IMR-90 (cell line): Measurements from ENCODE around the gene CCR6.
"Not testable (repeated sequence)": the region's sequence is repeated elsewhere in the genome, so short reads cannot be mapped to it uniquely, and the experiment has no call there.

Experiments used
- BHLHE40 ChIP-seq: fragments of 150-350 bp; IDR thresholded peaks from 2 replicates; pipeline ENCODE4 v1.6.1; 2016; ENCODE audit warnings: mild to moderate bottlenecking, low read depth, low read length
- CEBPB ChIP-seq: IDR thresholded peaks from 2 replicates; pipeline ENCODE4 v1.6.1; 2012; ENCODE audit warnings: low read depth, low read length, improper control_type of control experiment
- FOS ChIP-seq: fragments of 150-350 bp; IDR thresholded peaks from 2 replicates; pipeline ENCODE4 v1.6.1; 2016; ENCODE audit warnings: low read depth, low read length
- MAFK ChIP-seq: IDR thresholded peaks from 2 replicates; pipeline ENCODE4 v1.6.1; 2012; ENCODE audit warnings: low read depth, low read length, improper control_type of control experiment
- MXI1 ChIP-seq: IDR thresholded peaks from 2 replicates; pipeline ENCODE4 v1.6.1; 2012; ENCODE audit warnings: low read depth, mild to moderate bottlenecking, low read length, moderate library complexity, borderline replicate concordance
- POLR2A ChIP-seq: IDR thresholded peaks from 2 replicates; pipeline ENCODE4 v1.6.1; 2012; ENCODE audit warnings: mild to moderate bottlenecking, low read depth, low read length
- RAD21 ChIP-seq: IDR thresholded peaks from 2 replicates; pipeline ENCODE4 v1.6.1; 2012; ENCODE audit warnings: low read length, improper control_type of control experiment
- RFX5 ChIP-seq: IDR thresholded peaks from 2 replicates; pipeline ENCODE4 v1.8.0; 2012; ENCODE audit warnings: low read depth, mild to moderate bottlenecking, low read length, moderate library complexity
- SMC3 ChIP-seq: fragments of 150-350 bp; IDR thresholded peaks from 2 replicates; pipeline ENCODE4 v1.6.1; 2016; ENCODE audit warnings: low read depth, mild to moderate bottlenecking, antibody characterized with exemption, low read length, moderate library complexity
- TF ChIP-seq, protein P1 (sequence below): conservative IDR thresholded peaks from 2 replicates; pipeline ENCODE4 v1.5.1; 2012; ENCODE audit warnings: mild to moderate bottlenecking, low read depth, low read length, improper control_type of control experiment
- TF ChIP-seq, protein P2 (sequence below): fragments of 150-350 bp; IDR thresholded peaks from 2 replicates; pipeline ENCODE4 v1.6.1; 2016; ENCODE audit warnings: low read depth, mild to moderate bottlenecking, low read length, moderate library complexity, borderline replicate concordance
- TF ChIP-seq, protein P3 (sequence below): fragments of 150-350 bp; IDR thresholded peaks from 2 replicates; pipeline ENCODE4 v1.6.1; 2017; ENCODE audit warnings: mild to moderate bottlenecking, antibody characterized with exemption, low read length, low read depth

DNA sequence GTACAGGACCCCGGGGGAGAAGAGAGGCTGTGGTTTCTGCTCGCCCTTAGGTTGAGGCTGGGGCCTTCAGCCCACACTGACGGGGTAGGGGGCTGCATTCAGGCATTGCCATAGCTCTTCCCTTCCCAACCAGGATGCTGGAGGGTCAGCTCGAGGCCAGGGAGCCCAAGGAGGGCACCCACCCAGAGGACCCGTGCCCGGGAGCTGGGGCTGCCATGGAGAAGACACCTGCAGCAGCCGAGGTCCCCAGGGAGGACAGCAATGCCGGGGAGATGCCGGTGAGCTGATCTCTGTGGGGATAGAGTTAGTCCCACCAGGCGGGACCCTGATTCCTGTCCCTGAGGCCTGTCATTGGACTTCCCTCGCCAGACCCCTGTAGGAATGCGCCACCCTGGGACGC, 49.1 kb downstream of the CCR6 start:
- not testable (repeated sequence) for TF ChIP-seq POLR2A, RFX5, FOS, BHLHE40, MXI1, RAD21, CEBPB, SMC3, MAFK
- TF ChIP-seq, protein P1, sequence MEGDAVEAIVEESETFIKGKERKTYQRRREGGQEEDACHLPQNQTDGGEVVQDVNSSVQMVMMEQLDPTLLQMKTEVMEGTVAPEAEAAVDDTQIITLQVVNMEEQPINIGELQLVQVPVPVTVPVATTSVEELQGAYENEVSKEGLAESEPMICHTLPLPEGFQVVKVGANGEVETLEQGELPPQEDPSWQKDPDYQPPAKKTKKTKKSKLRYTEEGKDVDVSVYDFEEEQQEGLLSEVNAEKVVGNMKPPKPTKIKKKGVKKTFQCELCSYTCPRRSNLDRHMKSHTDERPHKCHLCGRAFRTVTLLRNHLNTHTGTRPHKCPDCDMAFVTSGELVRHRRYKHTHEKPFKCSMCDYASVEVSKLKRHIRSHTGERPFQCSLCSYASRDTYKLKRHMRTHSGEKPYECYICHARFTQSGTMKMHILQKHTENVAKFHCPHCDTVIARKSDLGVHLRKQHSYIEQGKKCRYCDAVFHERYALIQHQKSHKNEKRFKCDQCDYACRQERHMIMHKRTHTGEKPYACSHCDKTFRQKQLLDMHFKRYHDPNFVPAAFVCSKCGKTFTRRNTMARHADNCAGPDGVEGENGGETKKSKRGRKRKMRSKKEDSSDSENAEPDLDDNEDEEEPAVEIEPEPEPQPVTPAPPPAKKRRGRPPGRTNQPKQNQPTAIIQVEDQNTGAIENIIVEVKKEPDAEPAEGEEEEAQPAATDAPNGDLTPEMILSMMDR: not testable (repeated sequence)
- TF ChIP-seq, protein P2, sequence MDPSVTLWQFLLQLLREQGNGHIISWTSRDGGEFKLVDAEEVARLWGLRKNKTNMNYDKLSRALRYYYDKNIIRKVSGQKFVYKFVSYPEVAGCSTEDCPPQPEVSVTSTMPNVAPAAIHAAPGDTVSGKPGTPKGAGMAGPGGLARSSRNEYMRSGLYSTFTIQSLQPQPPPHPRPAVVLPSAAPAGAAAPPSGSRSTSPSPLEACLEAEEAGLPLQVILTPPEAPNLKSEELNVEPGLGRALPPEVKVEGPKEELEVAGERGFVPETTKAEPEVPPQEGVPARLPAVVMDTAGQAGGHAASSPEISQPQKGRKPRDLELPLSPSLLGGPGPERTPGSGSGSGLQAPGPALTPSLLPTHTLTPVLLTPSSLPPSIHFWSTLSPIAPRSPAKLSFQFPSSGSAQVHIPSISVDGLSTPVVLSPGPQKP: not testable (repeated sequence)
- TF ChIP-seq, protein P3, sequence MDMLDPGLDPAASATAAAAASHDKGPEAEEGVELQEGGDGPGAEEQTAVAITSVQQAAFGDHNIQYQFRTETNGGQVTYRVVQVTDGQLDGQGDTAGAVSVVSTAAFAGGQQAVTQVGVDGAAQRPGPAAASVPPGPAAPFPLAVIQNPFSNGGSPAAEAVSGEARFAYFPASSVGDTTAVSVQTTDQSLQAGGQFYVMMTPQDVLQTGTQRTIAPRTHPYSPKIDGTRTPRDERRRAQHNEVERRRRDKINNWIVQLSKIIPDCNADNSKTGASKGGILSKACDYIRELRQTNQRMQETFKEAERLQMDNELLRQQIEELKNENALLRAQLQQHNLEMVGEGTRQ: not testable (repeated sequence)
